ENCODE measurements around the gene C1QTNF12. TPM values are rescaled to one million over a fixed set of nuclear protein-coding genes. Genes with fewer than 3 reads are reported as not detected.

The C1QTNF12 gene
- total RNA-seq, 1 donor from 2014 or later, result 1.3 TPM

GRCh38 chr1:1204998-1205768 lies 41.3 kb downstream of the C1QTNF12 start:
- peaks cover 2% of the 10 kb centered on the region for H3K27me3 ChIP-seq (ENCODE audit: control insufficient read depth, insufficient read depth, low read length)

GRCh38 chr1:1204425-1204920 lies 42.0 kb downstream of the C1QTNF12 start:
- Histone ChIP-seq H3K27me3 (ENCODE audit: control insufficient read depth, insufficient read depth, low read length) (peaks cover 2% of the 10 kb centered on the region), H3K36me3 (ENCODE audit: control insufficient read depth, insufficient read depth, low read length) (no peaks in the 10 kb centered on the region), H3K4me3 (ENCODE audit: low read depth, low read length) (no peak overlapping the region)
- no peak for FAIRE-seq
- TF ChIP-seq, protein P1, sequence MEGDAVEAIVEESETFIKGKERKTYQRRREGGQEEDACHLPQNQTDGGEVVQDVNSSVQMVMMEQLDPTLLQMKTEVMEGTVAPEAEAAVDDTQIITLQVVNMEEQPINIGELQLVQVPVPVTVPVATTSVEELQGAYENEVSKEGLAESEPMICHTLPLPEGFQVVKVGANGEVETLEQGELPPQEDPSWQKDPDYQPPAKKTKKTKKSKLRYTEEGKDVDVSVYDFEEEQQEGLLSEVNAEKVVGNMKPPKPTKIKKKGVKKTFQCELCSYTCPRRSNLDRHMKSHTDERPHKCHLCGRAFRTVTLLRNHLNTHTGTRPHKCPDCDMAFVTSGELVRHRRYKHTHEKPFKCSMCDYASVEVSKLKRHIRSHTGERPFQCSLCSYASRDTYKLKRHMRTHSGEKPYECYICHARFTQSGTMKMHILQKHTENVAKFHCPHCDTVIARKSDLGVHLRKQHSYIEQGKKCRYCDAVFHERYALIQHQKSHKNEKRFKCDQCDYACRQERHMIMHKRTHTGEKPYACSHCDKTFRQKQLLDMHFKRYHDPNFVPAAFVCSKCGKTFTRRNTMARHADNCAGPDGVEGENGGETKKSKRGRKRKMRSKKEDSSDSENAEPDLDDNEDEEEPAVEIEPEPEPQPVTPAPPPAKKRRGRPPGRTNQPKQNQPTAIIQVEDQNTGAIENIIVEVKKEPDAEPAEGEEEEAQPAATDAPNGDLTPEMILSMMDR (IDR thresholded peaks at IDR 0.05; ENCODE audit: insufficient read depth, low read length, severe bottlenecking), result no peak
- no peak for DNase-seq (ENCODE audit: low read depth)

More at GRCh38 chr1:1204998-1205768, 41.3 kb downstream of the C1QTNF12 start:
- no peak overlapping the region for H3K4me3 ChIP-seq (ENCODE audit: low read depth, low read length)
- no peak for FAIRE-seq
- H3K36me3 ChIP-seq (ENCODE audit: control insufficient read depth, insufficient read depth, low read length), result no peaks in the 10 kb centered on the region
- TF ChIP-seq, protein P1 (IDR thresholded peaks at IDR 0.05; ENCODE audit: insufficient read depth, low read length, severe bottlenecking), result no peak
- DNase-seq (ENCODE audit: low read depth), result no peak

DNA sequence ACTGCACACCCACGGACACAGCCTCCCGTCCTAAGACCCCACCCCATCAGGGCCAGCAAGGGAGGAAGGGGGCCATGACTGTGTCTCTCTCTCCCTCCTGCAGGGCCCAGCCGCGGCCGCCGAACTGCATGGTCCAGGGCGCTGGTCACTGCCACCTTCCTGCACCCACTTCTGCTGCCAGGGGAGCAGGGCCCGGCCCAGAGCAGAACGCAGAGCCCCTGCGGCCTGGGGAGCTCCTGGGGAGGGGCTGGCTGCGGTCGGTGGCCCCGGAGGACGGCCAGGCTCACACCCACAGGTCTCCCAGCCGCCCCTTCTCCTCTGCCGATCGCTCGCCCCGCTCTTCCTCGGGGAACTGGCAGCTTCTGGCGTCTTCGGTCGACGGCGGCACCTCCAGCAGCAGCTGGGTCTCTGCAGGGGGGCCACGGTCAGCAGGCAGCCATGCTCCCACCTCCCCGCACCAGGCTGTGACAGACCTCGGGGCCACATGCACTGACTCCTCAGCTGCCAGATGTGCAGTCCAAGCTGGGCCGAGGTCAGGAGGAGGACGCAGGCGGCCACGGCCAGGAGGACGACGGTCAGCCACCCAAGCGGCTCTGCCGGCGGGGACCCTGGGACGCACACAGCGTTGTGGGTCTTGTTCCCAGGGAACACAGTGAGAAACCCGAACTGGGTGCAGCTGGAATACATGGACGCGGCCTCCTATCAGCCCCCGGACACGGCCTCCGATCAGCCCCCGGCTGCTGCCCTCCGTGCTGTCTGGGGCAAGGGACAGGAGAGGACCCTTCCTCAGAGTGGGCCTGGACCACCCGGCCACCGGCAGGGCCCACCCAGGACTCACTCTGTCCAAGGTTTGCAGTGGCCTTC lies 42.7 kb downstream of the C1QTNF12 start:
- TF ChIP-seq, protein P1 (IDR thresholded peaks at IDR 0.05; ENCODE audit: insufficient read depth, low read length, severe bottlenecking), result no peak
- FAIRE-seq, result no peak
- H3K27me3 ChIP-seq (ENCODE audit: control insufficient read depth, insufficient read depth, low read length), result peaks cover 4% of the 10 kb centered on the region
- H3K36me3 ChIP-seq (ENCODE audit: control insufficient read depth, insufficient read depth, low read length), result no peaks in the 10 kb centered on the region
- no peak for DNase-seq (ENCODE audit: low read depth)
- no peak overlapping the region for H3K4me3 ChIP-seq (ENCODE audit: low read depth, low read length)

DNA sequence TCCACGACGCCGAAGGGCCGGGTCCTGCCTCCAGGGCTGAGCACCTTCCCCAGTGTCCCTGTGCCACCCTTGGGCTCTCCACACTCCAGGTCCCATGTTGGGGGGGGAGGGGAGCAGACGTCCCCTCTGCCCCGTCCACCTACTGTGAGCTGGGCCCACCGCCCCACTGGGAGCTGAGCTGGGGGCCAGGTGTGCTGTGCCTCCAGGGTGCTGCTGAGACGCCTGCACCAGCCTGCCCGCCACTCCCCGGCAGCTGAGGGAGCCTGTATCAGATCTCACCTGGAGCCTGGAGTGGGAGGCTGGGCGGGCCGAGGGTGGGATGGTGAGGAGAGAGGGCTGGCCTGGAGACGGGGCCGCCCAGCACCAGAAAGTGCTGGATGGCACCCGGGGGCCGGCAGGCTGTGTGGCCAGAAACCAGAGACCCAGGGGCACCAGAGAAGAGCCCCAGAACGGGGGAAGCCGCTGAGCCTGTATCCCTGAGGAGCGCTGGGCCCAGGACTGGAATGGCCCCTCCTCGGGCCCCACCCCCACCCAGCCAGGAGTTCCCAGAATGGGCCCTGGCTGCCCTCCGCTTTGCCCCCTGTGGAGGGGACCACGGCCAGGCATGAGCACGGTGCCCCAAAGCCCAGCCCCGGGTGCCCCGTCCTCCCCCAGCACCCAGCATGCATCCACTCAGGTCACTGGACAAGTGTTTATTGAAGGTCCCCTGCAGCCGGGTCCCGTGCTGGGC lies 43.5 kb downstream of the C1QTNF12 start:
- TF ChIP-seq, protein P1 (IDR thresholded peaks at IDR 0.05; ENCODE audit: insufficient read depth, low read length, severe bottlenecking), result no peak
- H3K27me3 ChIP-seq (ENCODE audit: control insufficient read depth, insufficient read depth, low read length), result peaks cover 4% of the 10 kb centered on the region
- H3K4me3 ChIP-seq (ENCODE audit: low read depth, low read length), result peak overlapping the region; percentile 28
- no peaks in the 10 kb centered on the region for H3K36me3 ChIP-seq (ENCODE audit: control insufficient read depth, insufficient read depth, low read length)
- no peak for FAIRE-seq
- DNase-seq (ENCODE audit: low read depth), result peak; percentile 41

GRCh38 chr1:1200876-1201810 lies 45.4 kb downstream of the C1QTNF12 start:
- Histone ChIP-seq H3K4me3 (ENCODE audit: low read depth, low read length) (peak overlapping the region; percentile 30), H3K27me3 (ENCODE audit: control insufficient read depth, insufficient read depth, low read length) (peaks cover 4% of the 10 kb centered on the region), H3K36me3 (ENCODE audit: control insufficient read depth, insufficient read depth, low read length) (no peaks in the 10 kb centered on the region)
- TF ChIP-seq, protein P1 (IDR thresholded peaks at IDR 0.05; ENCODE audit: insufficient read depth, low read length, severe bottlenecking), result no peak
- peak; percentile 21 for DNase-seq (ENCODE audit: low read depth)
- no peak for FAIRE-seq

All from bronchial epithelial cell (primary cell).